ENCODE measurements around the gene CLEC18B.
"Not testable (repeated sequence)": the region's sequence is repeated elsewhere in the genome, so short reads cannot be mapped to it uniquely, and the experiment has no call there.

The CLEC18B gene

GRCh38 chr16:74420612-74421481, at the start of gene CLEC18B:
TSS of gene CLEC18B (minus strand) at chr16:74421478. CDS start at chr16:74421270, 208 bp downstream.
- DNase-seq: not testable (repeated sequence)

DNA sequence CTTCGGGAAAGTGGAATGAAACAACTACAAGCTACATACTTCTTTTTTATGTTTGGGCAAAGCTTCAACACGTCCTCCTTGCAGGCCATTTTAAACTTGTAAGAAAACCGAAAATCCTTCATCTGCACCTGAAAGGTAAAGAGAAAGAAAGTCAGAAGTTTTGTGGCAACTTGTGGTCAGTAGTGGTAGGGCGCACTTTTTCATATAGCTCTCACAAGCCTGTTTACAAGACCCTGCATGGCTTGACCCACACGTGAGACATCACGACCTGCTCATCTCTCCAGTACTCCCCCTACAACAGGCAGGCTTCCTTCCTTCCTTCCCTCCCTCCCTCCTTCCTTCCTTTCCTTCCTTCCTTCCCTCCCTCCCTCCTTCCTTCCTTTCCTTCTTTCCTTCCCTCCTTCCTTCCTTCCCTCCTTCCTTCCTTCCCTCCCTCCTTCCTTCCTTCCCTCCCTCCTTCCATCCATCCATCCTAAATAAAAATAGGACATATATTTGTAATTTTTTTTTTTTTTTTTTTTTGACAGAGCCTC, 48.7 kb upstream of the CLEC18B start:
- no peak for DNase-seq

GRCh38 chr16:74468807-74469525, 47.7 kb upstream of the CLEC18B start:
- DNase-seq: no peak

GRCh38 chr16:74466872-74467271, 45.6 kb upstream of the CLEC18B start:
- no peak for DNase-seq

- DNase-seq: no peak
Measured at GRCh38 chr16:74465851-74466685, 44.8 kb upstream of the CLEC18B start.

DNA sequence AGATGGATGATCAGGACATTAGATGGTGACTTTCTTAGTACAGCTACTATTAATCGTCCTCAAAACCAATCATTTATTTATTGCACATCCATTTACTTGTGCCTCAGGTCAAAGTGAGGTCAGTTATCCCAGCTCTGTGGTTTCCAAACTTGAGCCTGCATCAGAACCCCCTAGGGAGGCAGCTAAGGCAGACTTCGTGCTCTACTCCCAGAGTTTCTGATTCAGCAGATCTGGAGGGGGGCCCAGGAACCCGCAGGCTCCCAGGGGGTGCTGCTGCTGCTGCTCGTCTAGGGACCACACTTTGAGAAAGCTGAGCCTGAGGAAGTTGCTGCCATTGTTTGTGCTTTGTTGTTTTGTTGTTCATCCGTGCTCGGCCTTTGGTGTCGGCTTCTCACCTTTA, 44.0 kb upstream of the CLEC18B start:
- DNase-seq: no peak

GRCh38 chr16:74463888-74464287, 42.6 kb upstream of the CLEC18B start:
- no peak for DNase-seq

- no peak for DNase-seq
Measured at GRCh38 chr16:74462361-74462760, 41.1 kb upstream of the CLEC18B start.

DNA sequence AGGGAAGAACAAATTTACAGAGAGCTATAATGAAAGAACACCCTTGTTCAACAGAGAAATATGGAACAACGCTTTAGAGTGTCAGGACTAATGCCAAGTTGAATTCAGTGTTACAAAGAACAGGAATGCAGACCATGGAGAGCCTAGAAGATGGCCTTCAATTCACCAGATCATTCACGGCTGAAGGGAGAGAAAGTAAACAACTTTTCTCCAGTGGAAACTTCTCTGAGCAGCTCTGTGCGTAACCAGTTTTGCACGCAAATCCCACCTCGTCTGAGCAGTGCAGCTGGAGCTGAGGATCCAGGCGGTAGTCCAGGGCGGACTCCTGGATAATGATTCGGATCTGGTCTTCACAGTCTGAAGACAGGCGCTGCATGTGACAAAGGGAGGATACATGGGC, 40.5 kb upstream of the CLEC18B start:
- DNase-seq: no peak

DNA sequence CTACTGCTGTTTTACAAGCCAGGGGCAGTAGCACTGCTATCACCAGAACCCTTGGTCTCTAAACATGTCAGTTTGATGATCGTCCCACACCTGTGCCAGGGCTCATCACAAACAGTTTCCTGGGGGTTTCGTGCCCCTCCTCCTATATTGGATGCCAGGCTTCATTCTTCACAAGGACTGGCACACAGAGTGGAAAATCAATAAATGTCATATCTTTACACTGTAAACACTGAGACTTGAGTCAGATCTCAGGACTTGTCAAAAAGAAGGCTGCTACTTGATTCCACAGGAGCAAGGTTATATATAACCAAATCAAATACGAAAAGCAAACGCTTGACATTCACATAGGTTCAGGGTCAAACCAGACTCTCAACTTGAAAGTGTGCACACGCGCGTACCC, 39.3 kb upstream of the CLEC18B start:
- DNase-seq: no peak

DNA sequence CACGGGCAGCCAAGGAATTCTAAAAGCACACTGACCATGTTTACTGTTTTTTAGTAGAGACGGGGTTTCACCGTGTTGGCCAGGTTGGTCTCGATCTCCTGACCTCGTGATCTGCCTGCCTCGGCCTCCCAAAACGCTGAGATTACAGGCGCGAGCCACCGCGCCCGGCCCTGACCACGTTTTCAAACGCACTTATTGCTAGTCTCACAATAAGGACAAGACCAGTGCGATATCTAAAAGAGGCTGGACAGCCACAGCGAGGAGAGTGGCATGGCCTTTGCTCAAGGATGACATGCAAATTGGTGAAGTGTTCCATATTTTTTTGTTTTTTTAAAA, 35.0 kb upstream of the CLEC18B start:
- DNase-seq: no peak

GRCh38 chr16:74455619-74456289, 34.5 kb upstream of the CLEC18B start:
- no peak for DNase-seq

- no peak for DNase-seq
Measured at GRCh38 chr16:74455213-74455612, 33.9 kb upstream of the CLEC18B start.

DNA sequence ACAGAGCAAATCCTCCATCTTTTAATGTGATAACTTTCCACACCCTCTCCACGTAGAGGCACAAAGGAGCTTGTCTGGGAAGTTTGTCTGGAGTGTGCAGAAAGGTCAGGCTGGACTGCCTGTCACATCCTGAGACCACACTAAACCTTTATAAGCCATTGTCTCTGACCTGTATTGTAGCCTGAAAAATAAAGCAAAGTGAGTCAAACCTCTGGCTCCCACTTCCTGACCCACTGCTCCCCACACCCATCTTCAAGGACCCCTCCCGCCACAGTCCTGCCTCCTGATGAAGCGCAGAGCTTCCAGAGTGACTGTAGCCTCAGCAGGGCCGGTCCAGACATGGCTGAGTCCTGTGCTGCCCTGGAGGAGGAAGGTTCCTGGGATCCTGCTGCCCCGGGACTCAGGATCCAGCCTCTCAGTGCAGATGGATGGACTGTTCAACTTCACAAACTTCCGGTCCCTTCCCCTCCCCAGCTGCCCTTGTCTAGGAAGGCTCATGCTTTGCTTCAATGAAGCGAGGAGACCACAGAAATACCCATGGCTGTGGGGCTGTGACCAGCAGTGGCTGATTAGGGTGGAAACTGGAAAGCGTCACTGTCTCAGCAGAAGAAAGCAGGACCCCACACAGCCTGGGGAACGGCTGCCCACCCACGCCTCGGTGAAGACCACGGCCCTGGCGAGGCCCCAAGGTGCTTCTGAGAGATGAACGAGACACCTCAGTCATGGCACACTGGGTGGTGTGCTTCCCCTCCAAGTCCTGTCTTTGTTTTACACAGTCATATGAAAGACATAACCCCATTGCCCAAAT, 30.9 kb upstream of the CLEC18B start:
- no peak for DNase-seq

DNA sequence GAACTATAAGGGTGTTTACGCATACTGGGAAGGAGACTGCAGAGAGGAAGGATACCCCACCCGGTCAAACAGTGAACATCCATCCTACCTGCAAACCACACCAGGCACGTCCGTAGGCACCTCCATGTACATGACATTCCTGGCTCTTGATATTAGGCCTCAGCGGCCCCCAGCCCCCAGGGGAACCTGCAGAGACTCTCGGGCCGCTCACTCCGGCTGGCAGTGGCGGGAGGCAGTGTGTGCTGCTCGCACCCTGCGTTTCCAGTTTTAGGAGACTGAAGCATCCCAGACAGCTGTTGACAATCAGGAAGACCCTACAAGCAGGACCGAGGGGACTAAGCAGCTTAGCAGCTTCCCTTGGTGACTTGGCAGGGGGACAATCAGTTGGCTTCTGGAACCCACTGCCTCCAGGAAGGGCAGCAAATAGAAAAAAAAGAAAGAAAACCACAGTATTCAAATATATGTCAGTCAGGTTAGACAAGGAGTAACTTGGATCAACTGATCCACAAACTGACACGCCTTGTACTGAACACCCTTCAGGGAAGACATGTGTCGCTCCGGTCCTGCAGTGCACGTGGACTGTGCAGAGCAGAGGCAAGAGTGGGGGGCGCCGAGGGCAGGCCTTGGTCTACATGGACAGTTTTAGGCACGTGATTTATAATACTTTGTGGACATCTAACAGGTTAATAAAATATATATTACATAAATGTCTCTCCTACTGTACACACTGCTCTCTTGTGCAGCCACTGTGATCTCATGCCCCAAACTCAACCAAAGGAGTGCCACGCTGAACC, 29.9 kb upstream of the CLEC18B start:
- DNase-seq: no peak

- DNase-seq: no peak
Measured at GRCh38 chr16:74450236-74450635, 29.0 kb upstream of the CLEC18B start.

DNA sequence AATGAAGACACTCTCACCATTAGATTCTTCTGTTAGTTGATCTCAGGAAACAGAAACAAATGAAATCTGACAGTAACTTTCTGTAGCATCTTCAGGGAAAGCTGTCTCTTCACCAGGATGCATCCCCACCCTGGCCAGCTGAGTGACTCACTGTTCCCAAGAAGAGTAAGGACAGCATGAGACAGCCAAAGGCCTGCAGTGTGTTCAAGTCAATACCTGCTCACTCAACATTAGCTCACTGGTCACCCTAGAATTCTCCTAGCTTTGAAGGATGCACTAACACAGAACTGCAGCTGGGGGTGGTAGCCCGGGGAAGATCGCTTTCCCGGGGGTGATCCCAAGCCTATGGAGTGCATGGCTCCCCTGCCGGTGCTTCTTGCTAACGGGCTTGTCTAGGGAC, 28.2 kb upstream of the CLEC18B start:
- DNase-seq: no peak

DNA sequence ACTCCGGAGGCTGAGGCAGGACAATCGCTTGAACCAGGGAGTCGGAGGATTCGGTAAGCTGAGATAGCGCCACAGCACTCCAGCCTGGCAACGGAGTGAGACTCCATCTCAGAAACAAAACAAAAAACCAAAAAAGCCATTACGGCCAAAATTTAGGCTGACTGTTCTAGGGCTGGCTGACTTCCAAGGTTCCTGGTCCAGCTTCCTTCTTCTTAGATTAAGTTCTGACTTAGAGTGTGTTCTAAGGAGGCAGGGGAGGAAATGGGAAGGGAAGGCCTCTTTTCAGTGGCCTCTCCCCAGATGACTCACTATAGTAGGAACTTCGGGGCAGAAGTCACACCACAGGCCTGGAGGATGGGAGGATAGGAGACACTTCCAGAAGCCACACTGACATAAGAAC, 27.7 kb upstream of the CLEC18B start:
- no peak for DNase-seq

DNA sequence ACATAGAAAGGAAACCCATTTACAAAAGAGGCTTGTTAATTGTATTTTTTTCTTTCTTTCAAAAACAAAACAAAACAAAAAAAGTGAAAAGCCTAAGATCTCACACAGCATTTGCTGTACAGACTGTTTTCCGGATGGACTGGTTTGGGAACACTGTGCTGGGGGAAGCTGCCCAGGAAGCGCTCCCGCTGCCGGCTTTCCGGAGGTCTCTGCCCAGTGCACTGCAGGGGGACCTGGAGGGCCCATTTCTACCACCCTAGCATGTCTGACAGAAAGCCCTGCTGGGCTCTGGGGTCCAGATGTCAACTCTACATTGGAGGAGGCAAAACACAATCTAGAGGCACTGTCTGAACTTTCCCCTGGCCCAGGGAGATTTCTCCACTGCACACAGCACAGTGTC, 26.3 kb upstream of the CLEC18B start:
- DNase-seq: no peak

GRCh38 chr16:74446866-74447265, 25.6 kb upstream of the CLEC18B start:
- no peak for DNase-seq
